Panc1 (cell line): ENCODE results near the gene TARBP1. TPM values are rescaled to one million over a fixed set of nuclear protein-coding genes. Genes with fewer than 3 reads are reported as not detected.

Experiments used
- ATAC-seq: fragments of 200-7000 bp; cut with Tn5 transposase; 2 replicates; pipeline ENCODE4 v1.9.1; 2020; ENCODE audit warnings: mild to moderate bottlenecking, moderate library complexity
- BruUV-seq: library from RNA; stranded (reverse); fragments of 400-500 nt; replicated peaks from 2 replicates; lab custom pipeline; 2021; lab: Mats Ljungman, UMichigan
- CTCF ChIA-PET: fragments of 300-600 bp; sonication (Branson Sonifier 250); formaldehyde crosslinking; loops from one replicate; lab custom pipeline; 2022; ENCODE audit warnings: antibody characterized with exemption; lab: Charles Lee
- POLR2A ChIA-PET: fragments of 300-600 bp; sonication (Branson Sonifier 250); formaldehyde crosslinking; loops from one replicate; lab custom pipeline; 2022; ENCODE audit warnings: antibody characterized with exemption; lab: Charles Lee
- DNase-seq: peaks from one replicate; pipeline ENCODE4 v3.0.0-alpha.2; 2010; ENCODE audit warnings: low read depth, low spot score
- H3K27ac ChIP-seq: 2 replicates; pipeline ENCODE4 v1.5.1; 2011; ENCODE audit warnings: mild to moderate bottlenecking, low read length, inconsistent platforms
- H3K27me3 ChIP-seq: fragments of 200-500 bp; sonication (Bioruptor generic); 2 replicates; pipeline ENCODE4 v1.6.0; 2014; ENCODE audit warnings: low read length, inconsistent platforms; ENCODE audit not compliant: control insufficient read depth, insufficient read depth
- H3K36me3 ChIP-seq: fragments of 200-500 bp; sonication (Bioruptor generic); 2 replicates; pipeline ENCODE4 v1.5.1; 2014; ENCODE audit warnings: inconsistent platforms, mild to moderate bottlenecking, low read length, moderate library complexity; ENCODE audit not compliant: control insufficient read depth, insufficient read depth
- H3K4me1 ChIP-seq: 2 replicates; pipeline ENCODE4 v1.5.1; 2011; ENCODE audit warnings: inconsistent platforms, mild to moderate bottlenecking, low read length, moderate library complexity; ENCODE audit not compliant: control insufficient read depth, insufficient read depth
- H3K4me3 ChIP-seq, 2 experiments: 2 replicates each; pipeline ENCODE4 v1.5.1; 2011 to 2012; ENCODE audit warnings: low read depth in 2 of 2, low read length in 2 of 2, mild to moderate bottlenecking in 2 of 2, inconsistent platforms in 1 of 2, moderate library complexity in 1 of 2
- H3K9me3 ChIP-seq: fragments of 200-500 bp; sonication (Bioruptor generic); 2 replicates; pipeline ENCODE4 v1.5.1; 2014; ENCODE audit warnings: low read depth, mild to moderate bottlenecking, inconsistent platforms, low read length, moderate library complexity; ENCODE audit not compliant: control insufficient read depth, insufficient read depth
- CTCF ChIP-seq: fragments of 450-650 bp; IDR thresholded peaks from 2 replicates; pipeline ENCODE4 v1.5.1; 2017; ENCODE audit warnings: mild to moderate bottlenecking
- POLR2AphosphoS5 ChIP-seq: IDR thresholded peaks from 2 replicates; pipeline ENCODE4 v1.6.1; 2012; ENCODE audit warnings: mild to moderate bottlenecking, low read depth, low read length, moderate library complexity
- REST ChIP-seq, 2 experiments: IDR thresholded peaks; 2 replicates each; pipeline ENCODE4 v1.6.1; 2011 to 2012; ENCODE audit warnings: low read depth in 2 of 2, control low read depth in 1 of 2, low read length in 1 of 2, mild to moderate bottlenecking in 1 of 2, moderate library complexity in 1 of 2; ENCODE audit not compliant: insufficient read depth in 1 of 2
- SIN3A ChIP-seq: IDR thresholded peaks from 2 replicates; pipeline ENCODE4 v1.6.1; 2012; ENCODE audit warnings: low read depth, mild to moderate bottlenecking, low read length, moderate library complexity, borderline replicate concordance; ENCODE audit not compliant: insufficient read depth
- TCF7L2 ChIP-seq: IDR thresholded peaks from 2 replicates; pipeline ENCODE4 v1.6.1; 2011; ENCODE audit warnings: mild to moderate bottlenecking, low read depth, low read length, inconsistent platforms
- in situ Hi-C: cut with HindIII; loops from 2 replicates; pipeline ENCODE4 v1.10.0; 2016; ENCODE audit warnings: low sequenced_read_pairs, low pct_unique_long_range_greater_than_20kb
- intact Hi-C: fragments of 100-400 bp; cut with micrococcal nuclease; formaldehyde crosslinking; loops from one replicate; pipeline ENCODE4 v1.10.0; 2022; ENCODE audit not compliant: unreplicated experiment
- total RNA-seq: library from RNA; stranded (reverse); gene quantifications from one replicate; pipeline ENCODE4 v1.2.1, GENCODE V29; 2021; ENCODE audit not compliant: unreplicated experiment

TARBP1 gene
- total RNA-seq, 1 experiment from 2014 or later: 45.0 TPM

GRCh38 chr1:234527346-234527745 is 48.4 kb upstream of the TARBP1 start:
- CTCF ChIA-PET: no interaction called here
- TF ChIP-seq REST (IDR thresholded peaks at IDR 0.05; ENCODE audit: insufficient read depth in 1 of 2, low read depth in 2 of 2, low read length in 1 of 2) (no peak), POLR2AphosphoS5 (no peak)
- peaks cover 12% of the 10 kb centered on the region for H3K4me1 ChIP-seq
- no peak overlapping the region for H3K4me3 ChIP-seq
- no peak overlapping the region for H3K27ac ChIP-seq
- H3K36me3 ChIP-seq: no peaks in the 10 kb centered on the region
- intact Hi-C loops (no loop called here), in situ Hi-C loops (no loop called here)
- DNase-seq (no peak), ATAC-seq (no peak)
- POLR2A ChIA-PET: interaction anchor here (1.1 kb wide), 1 partner anchor 9 kb away, joined by 3 read pairs; no protein-coding TSS in a partner anchor
- H3K9me3 ChIP-seq: no peaks in the 10 kb centered on the region
- BruUV-seq: no TSS peak
- H3K27me3 ChIP-seq: no peaks in the 10 kb centered on the region

GRCh38 chr1:234526922-234527321 is 47.9 kb upstream of the TARBP1 start:
- no peaks in the 10 kb centered on the region for H3K36me3 ChIP-seq
- POLR2A ChIA-PET: no interaction called here
- H3K4me1 ChIP-seq: peaks cover 12% of the 10 kb centered on the region
- H3K27me3 ChIP-seq: no peaks in the 10 kb centered on the region
- TF ChIP-seq CTCF: no peak
- TF ChIP-seq SIN3A: no peak
- TF ChIP-seq POLR2AphosphoS5: no peak
- TF ChIP-seq TCF7L2: no peak
- no peak overlapping the region for H3K27ac ChIP-seq
- DNase-seq (no peak), ATAC-seq (no peak)
- H3K9me3 ChIP-seq: no peaks in the 10 kb centered on the region
- in situ Hi-C loops: no loop called here
- CTCF ChIA-PET: no interaction called here
- intact Hi-C loops: no loop called here
- no TSS peak for BruUV-seq
- H3K4me3 ChIP-seq: no peak overlapping the region

GRCh38 chr1:234525099-234525799 is 46.3 kb upstream of the TARBP1 start:
- no peaks in the 10 kb centered on the region for H3K27me3 ChIP-seq
- ChIA-PET POLR2A (interaction anchor here (0.7 kb wide), 1 partner anchor 579 kb away, joined by 4 read pairs; no protein-coding TSS in a partner anchor), CTCF (interaction anchor here (0.7 kb wide), 1 partner anchor 61 kb away, joined by 8 read pairs; no protein-coding TSS in a partner anchor)
- intact Hi-C loops: no loop called here
- in situ Hi-C loops: no loop called here
- TF ChIP-seq SIN3A (no peak), REST (IDR thresholded peaks at IDR 0.05; ENCODE audit: insufficient read depth in 1 of 2, low read depth in 2 of 2, low read length in 1 of 2) (no peak), TCF7L2 (no peak), CTCF (no peak), POLR2AphosphoS5 (no peak)
- H3K27ac ChIP-seq: peak overlapping the region; percentile 73; the same call in 1 of the 2 replicates
- ATAC-seq (no peak), DNase-seq (no peak)
- no peaks in the 10 kb centered on the region for H3K36me3 ChIP-seq
- no peaks in the 10 kb centered on the region for H3K9me3 ChIP-seq
- H3K4me1 ChIP-seq: peaks cover 15% of the 10 kb centered on the region
- BruUV-seq: no TSS peak
- no peak overlapping the region for H3K4me3 ChIP-seq
